Right lobe of liver (tissue), 4 donors: Measurements from ENCODE around the gene PTK6.

Experiments used
- POLR2A ChIP-seq: fragments of 450-650 bp; IDR thresholded peaks from one replicate; pipeline ENCODE4 v1.6.1; 2017; ENCODE audit warnings: antibody characterized with exemption, mild to moderate bottlenecking
- TF ChIP-seq, protein P1 (sequence below), 4 donors: fragments of 200-600 bp in 3 of 4; fragments of 450-650 bp in 1 of 4; IDR thresholded peaks; one replicate each; pipeline versions ENCODE4 v1.5.1 to v1.8.0; 2016 to 2022; ENCODE audit warnings: antibody characterized with exemption in 4 of 4, mild to moderate bottlenecking in 2 of 4
- donor health status: DM: no; HTN: no; CAD: no.
- donor health status: DM: no; HTN: no; CAD: no.
- donor health status: DM: no; HTN: yes; CAD: no.

DNA sequence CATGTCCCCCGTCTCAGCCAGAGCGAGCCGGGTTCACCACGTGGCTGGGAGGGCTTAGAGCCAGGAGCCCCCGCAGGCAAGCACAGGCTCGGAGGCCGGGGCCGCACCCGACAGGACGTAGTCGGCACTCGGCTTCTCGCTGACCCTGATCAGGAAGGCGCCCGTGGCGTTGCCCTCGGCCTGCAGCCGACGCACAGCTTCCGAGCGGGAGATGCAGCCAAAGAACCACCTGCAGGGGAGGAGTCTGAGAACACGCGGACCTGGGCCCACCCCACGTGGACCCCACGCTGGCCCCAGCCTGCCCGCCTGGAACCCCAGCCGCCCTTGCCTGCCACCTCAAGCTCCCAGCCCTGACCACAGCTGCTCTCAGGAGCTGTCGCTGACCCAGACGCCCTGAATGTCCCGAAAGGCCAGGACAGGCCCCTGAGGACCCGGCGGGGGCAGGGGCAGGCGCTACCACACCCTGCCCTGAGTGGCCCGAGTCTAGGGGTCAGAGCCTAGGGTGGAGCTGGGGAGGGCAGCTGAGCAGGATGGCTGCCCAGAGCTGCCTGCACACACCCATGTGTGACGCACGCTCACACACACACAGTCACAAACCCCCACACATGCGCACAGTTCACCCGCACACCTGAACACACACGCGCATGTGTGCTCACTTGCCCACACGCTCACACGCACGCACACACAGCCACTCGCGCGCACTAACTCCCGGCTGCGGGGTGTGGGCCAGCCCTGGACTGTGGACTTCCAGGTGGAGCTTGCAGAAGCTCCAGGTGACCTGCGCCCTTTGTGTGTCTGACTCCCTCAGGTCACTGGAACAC, 2.1 kb downstream of the PTK6 start:
- TF ChIP-seq, protein P1, sequence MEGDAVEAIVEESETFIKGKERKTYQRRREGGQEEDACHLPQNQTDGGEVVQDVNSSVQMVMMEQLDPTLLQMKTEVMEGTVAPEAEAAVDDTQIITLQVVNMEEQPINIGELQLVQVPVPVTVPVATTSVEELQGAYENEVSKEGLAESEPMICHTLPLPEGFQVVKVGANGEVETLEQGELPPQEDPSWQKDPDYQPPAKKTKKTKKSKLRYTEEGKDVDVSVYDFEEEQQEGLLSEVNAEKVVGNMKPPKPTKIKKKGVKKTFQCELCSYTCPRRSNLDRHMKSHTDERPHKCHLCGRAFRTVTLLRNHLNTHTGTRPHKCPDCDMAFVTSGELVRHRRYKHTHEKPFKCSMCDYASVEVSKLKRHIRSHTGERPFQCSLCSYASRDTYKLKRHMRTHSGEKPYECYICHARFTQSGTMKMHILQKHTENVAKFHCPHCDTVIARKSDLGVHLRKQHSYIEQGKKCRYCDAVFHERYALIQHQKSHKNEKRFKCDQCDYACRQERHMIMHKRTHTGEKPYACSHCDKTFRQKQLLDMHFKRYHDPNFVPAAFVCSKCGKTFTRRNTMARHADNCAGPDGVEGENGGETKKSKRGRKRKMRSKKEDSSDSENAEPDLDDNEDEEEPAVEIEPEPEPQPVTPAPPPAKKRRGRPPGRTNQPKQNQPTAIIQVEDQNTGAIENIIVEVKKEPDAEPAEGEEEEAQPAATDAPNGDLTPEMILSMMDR (IDR thresholded peaks at IDR 0.05), result no peak
- TF ChIP-seq POLR2A, result peak; percentile 39
